ENCODE results near the gene ZNF124. TPM values are rescaled to one million over a fixed set of nuclear protein-coding genes. Genes with fewer than 3 reads are reported as not detected.
A peak's percentile ranks its signal among the peaks of the same experiment; 100 is the strongest.

Gene ZNF124
- total and polyA plus RNA-seq, 8 donors: 1.1 to 136 (median 17.5) TPM

GRCh38 chr1:247212627-247213617, 41.1 kb upstream of the ZNF124 start:
- peaks cover 11 to 29% (median 22%) of the 10 kb centered on the region in 4 donors for H3K4me1 ChIP-seq
- no peak for TF ChIP-seq EP300 (IDR thresholded peaks at IDR 0.05)
- TF ChIP-seq POLR2AphosphoS5 (IDR thresholded peaks at IDR 0.05): no peak
- TF ChIP-seq POLR2A (IDR thresholded peaks at IDR 0.05): no peak
- no peak for TF ChIP-seq CTCF (IDR thresholded peaks at IDR 0.05)
- no peak for DNase-seq
- no peak overlapping the region for H3K27ac ChIP-seq
- H3K4me3 ChIP-seq: no peak overlapping the region
- H3K27me3 ChIP-seq: no peaks in the 10 kb centered on the region
- H3K9me3 ChIP-seq: no peaks in the 10 kb centered on the region
- intact Hi-C loops (cut with DNase I; ENCODE audit: low total_unique reads): loop anchor here (10.0 kb wide), 1 partner anchor 98 kb away; no protein-coding TSS in a partner anchor
- 28 to 55% (median 46%) methylated on average over 1 of the region's 1 CpG for WGBS, 5 donors
- H3K36me3 ChIP-seq: no peaks in the 10 kb centered on the region

GRCh38 chr1:247212012-247212411, 40.2 kb upstream of the ZNF124 start:
- no peak for DNase-seq
- Histone ChIP-seq H3K36me3 (no peaks in the 10 kb centered on the region), H3K9me3 (no peaks in the 10 kb centered on the region), H3K4me1 (peaks cover 11 to 35% (median 29%) of the 10 kb centered on the region in 4 donors), H3K4me3 (no peak overlapping the region), H3K27ac (no peak overlapping the region), H3K27me3 (no peaks in the 10 kb centered on the region)
- 43 to 60% (median 50%) methylated on average over 5 of the region's 5 CpGs for WGBS, 5 donors
- intact Hi-C loops (cut with DNase I; ENCODE audit: low total_unique reads): loop anchor here (10.0 kb wide), 1 partner anchor 97 kb away; no protein-coding TSS in a partner anchor
- TF ChIP-seq CTCF (IDR thresholded peaks at IDR 0.05) (no peak), POLR2A (IDR thresholded peaks at IDR 0.05) (no peak), POLR2AphosphoS5 (IDR thresholded peaks at IDR 0.05) (no peak), EP300 (IDR thresholded peaks at IDR 0.05) (no peak)

GRCh38 chr1:247211339-247211738, 39.5 kb upstream of the ZNF124 start:
- TF ChIP-seq POLR2AphosphoS5 (IDR thresholded peaks at IDR 0.05) (no peak), EP300 (IDR thresholded peaks at IDR 0.05) (no peak)
- intact Hi-C loops (cut with DNase I; ENCODE audit: low total_unique reads): loop anchor here (10.0 kb wide), 1 partner anchor 97 kb away; no protein-coding TSS in a partner anchor

GRCh38 chr1:247210376-247211117, 38.7 kb upstream of the ZNF124 start:
- Histone ChIP-seq H3K36me3 (peaks cover 0 to 12% (median 7%) of the 10 kb centered on the region in 4 donors), H3K27me3 (no peaks in the 10 kb centered on the region), H3K9me3 (no peaks in the 10 kb centered on the region), H3K4me1 (peaks cover 11 to 35% (median 29%) of the 10 kb centered on the region in 4 donors), H3K4me3 (peak overlapping the region; percentile 75 to 95 (median 88)), H3K27ac (peak overlapping the region; percentile 89 to 98 (median 93))
- peak; percentile 98 to 99 for DNase-seq
- no peak for TF ChIP-seq CTCF (IDR thresholded peaks at IDR 0.05)
- no peak for TF ChIP-seq EP300 (IDR thresholded peaks at IDR 0.05)
- TF ChIP-seq POLR2AphosphoS5 (IDR thresholded peaks at IDR 0.05): peak; percentile 42 to 93 (median 84)
- TF ChIP-seq POLR2A (IDR thresholded peaks at IDR 0.05): peak in 2 of 4 donors; percentile 37 to 53
- 0% methylated on average over 25 to 49 of the region's 49 CpGs for WGBS, 5 donors
- intact Hi-C loops (cut with DNase I; ENCODE audit: low total_unique reads): loop anchor here (10.0 kb wide), 1 partner anchor 96 kb away; no protein-coding TSS in a partner anchor

More at GRCh38 chr1:247211339-247211738, 39.5 kb upstream of the ZNF124 start:
- peaks cover 11 to 35% (median 29%) of the 10 kb centered on the region in 4 donors for H3K4me1 ChIP-seq
- WGBS, 5 donors: 52 to 74% (median 61%) methylated on average over 7 of the region's 7 CpGs
- no peak for DNase-seq
- H3K36me3 ChIP-seq: peaks cover 0 to 4% (median 2%) of the 10 kb centered on the region in 4 donors
- H3K27me3 ChIP-seq: no peaks in the 10 kb centered on the region
- H3K4me3 ChIP-seq: no peak overlapping the region
- no peaks in the 10 kb centered on the region for H3K9me3 ChIP-seq
- peak overlapping the region in 4 of 5 donors; percentile 92 to 98 (median 94) for H3K27ac ChIP-seq
